ENCODE data around the gene EPC1. TPM values are rescaled to one million over a fixed set of nuclear protein-coding genes. Genes with fewer than 3 reads are reported as not detected.

EPC1 gene
- total RNA-seq, 2 donors from 2014 or later, result 31.9 to 39.2 TPM

DNA sequence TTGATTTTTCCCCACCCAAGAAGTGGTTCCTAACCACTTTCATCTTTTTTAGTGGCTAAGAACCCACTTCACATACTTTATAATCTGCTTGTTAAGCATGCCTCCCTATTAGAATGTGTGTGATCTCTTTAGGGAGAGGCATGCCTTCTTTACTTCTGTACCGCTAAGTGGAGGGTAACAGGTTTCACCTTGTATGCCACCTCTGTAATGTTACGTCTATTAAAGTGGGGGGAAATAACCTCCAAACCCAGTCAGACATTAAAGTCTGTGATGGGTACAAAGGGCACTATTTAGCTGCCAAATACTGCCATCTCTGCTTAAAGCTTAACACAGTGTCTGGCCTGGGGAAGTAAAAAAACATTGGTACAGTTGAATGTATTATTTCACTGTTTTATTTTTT, 51.9 kb downstream of the EPC1 start:
- H3K4me3 ChIP-seq, result no peak overlapping the region
- H3K27ac ChIP-seq, result no peak overlapping the region
- intact Hi-C loops (cut with DNase I), result no loop called here
- WGBS, 2 donors, result 48 to 62% methylated on average over 2 of the region's 2 CpGs
- H3K27me3 ChIP-seq, result no peaks in the 10 kb centered on the region
- no peaks in the 10 kb centered on the region for H3K9me3 ChIP-seq
- ATAC-seq, result no peak
- H3K36me3 ChIP-seq (replicated peaks in 1 of 2; ENCODE audit: insufficient read depth in 1 of 2, low read depth in 2 of 2), result peaks cover 7 to 9% of the 10 kb centered on the region in 2 donors
- DNase-seq, result no peak
- TF ChIP-seq, protein P1, sequence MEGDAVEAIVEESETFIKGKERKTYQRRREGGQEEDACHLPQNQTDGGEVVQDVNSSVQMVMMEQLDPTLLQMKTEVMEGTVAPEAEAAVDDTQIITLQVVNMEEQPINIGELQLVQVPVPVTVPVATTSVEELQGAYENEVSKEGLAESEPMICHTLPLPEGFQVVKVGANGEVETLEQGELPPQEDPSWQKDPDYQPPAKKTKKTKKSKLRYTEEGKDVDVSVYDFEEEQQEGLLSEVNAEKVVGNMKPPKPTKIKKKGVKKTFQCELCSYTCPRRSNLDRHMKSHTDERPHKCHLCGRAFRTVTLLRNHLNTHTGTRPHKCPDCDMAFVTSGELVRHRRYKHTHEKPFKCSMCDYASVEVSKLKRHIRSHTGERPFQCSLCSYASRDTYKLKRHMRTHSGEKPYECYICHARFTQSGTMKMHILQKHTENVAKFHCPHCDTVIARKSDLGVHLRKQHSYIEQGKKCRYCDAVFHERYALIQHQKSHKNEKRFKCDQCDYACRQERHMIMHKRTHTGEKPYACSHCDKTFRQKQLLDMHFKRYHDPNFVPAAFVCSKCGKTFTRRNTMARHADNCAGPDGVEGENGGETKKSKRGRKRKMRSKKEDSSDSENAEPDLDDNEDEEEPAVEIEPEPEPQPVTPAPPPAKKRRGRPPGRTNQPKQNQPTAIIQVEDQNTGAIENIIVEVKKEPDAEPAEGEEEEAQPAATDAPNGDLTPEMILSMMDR (IDR thresholded peaks at IDR 0.05), result no peak
- TF ChIP-seq POLR2A (IDR thresholded peaks at IDR 0.05), result no peak
- peaks cover 15% of the 10 kb centered on the region for H3K4me1 ChIP-seq

DNA sequence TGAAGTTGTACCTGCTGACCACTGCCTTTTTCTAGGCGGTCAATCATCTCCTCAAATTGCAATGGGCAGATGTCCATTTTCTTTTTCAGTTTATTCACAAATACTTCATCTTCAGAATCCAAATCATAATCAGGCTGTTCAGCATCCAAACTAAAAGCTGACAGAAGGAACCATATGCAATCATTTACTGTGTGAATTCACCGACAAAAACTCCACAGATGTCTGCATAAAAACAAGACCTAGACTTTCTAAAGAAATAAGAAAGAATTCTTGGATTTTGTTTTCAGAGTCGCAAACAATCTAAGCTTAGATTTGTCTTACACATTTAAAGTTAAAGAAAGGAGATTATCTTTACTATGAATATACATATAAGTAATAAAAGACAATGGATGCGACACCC, 53.4 kb downstream of the EPC1 start:
- TF ChIP-seq, protein P1 (IDR thresholded peaks at IDR 0.05), result no peak
- TF ChIP-seq POLR2A (IDR thresholded peaks at IDR 0.05), result no peak
- Histone ChIP-seq H3K36me3 (replicated peaks in 1 of 2; ENCODE audit: insufficient read depth in 1 of 2, low read depth in 2 of 2) (peaks cover 7 to 15% of the 10 kb centered on the region in 2 donors), H3K4me3 (no peak overlapping the region), H3K27me3 (no peaks in the 10 kb centered on the region), H3K9me3 (no peaks in the 10 kb centered on the region), H3K4me1 (peaks cover 15% of the 10 kb centered on the region), H3K27ac (no peak overlapping the region)
- intact Hi-C loops (cut with DNase I), result no loop called here
- no peak for DNase-seq
- 91% methylated on average over 4 of the region's 4 CpGs for WGBS, 2 donors
- no peak for ATAC-seq

DNA sequence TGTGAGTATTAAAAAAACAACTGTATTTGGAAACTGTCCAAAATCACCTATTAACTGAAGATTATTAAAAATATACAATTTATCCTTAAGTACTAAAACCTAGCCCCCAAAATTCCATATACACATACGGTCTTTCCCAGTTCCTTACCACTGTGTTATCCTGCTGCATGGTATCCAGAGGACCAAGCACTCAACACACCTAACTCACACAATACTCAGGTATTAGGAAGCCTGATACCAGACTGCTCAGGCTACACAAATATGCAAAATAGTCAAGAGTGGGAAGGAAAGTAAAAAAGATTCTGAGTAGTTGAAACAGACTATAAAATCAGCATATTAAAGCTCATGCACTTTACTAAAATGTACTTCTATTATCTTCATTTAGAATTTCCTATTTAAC, 67.2 kb downstream of the EPC1 start:
- H3K27ac ChIP-seq, result no peak overlapping the region
- H3K36me3 ChIP-seq (replicated peaks in 1 of 2; ENCODE audit: insufficient read depth in 1 of 2, low read depth in 2 of 2), result peaks cover 7 to 12% of the 10 kb centered on the region in 2 donors
- no peak overlapping the region for H3K4me3 ChIP-seq
- TF ChIP-seq POLR2A (IDR thresholded peaks at IDR 0.05), result no peak
- TF ChIP-seq, protein P1 (IDR thresholded peaks at IDR 0.05), result no peak
- intact Hi-C loops (cut with DNase I), result no loop called here
- H3K9me3 ChIP-seq, result no peaks in the 10 kb centered on the region
- H3K4me1 ChIP-seq, result no peaks in the 10 kb centered on the region
- DNase-seq, result no peak
- 93 to 96% methylated on average over 1 of the region's 1 CpG for WGBS, 2 donors
- no peak for ATAC-seq
- no peaks in the 10 kb centered on the region for H3K27me3 ChIP-seq

DNA sequence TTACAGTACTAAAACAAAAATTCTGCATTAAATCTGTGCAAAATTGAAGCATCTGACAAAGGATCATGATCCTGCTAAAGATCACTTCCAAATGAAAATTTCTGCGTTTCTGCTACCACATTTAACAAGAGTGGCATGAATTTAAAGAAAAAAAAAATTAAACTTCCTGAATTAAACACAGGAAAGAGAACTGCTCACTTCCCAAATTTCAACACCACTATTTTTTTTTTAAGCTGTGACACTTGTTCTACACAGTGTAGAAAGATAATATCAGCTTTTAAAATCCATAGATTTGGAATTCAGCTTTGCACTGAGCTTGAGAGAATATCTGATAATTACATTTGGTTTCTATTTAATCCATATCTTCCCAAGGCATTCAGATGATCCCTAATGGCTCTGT, 73.6 kb downstream of the EPC1 start:
- Histone ChIP-seq H3K36me3 (replicated peaks in 1 of 2; ENCODE audit: insufficient read depth in 1 of 2, low read depth in 2 of 2) (peaks cover 6 to 17% of the 10 kb centered on the region in 2 donors), H3K27ac (no peak overlapping the region), H3K4me1 (peaks cover 12% of the 10 kb centered on the region), H3K27me3 (no peaks in the 10 kb centered on the region), H3K9me3 (no peaks in the 10 kb centered on the region), H3K4me3 (no peak overlapping the region)
- TF ChIP-seq, protein P1 (IDR thresholded peaks at IDR 0.05), result no peak
- TF ChIP-seq POLR2A (IDR thresholded peaks at IDR 0.05), result no peak
- intact Hi-C loops (cut with DNase I), result no loop called here
- DNase-seq (no peak), ATAC-seq (no peak)
- WGBS, 2 donors, result 64 to 83% methylated on average over 1 of the region's 1 CpG

DNA sequence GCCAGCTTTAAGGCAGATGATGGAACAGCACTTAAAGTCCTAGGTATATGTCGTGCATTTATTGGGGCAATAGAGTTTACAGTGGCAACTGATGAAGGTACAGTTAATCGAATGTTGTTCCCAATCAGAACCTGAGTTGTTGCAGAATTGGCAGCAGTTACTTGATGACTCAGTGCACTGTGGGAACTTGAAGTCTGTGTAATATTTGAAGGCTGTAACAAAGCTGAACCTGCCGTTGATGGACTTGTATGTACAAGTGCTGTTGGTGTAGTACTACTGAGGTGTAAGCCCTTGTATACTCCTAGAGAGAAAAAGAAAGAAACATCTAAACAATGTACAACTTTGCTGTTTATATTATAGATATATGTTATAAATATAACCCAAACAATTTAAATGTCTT, 75.3 kb downstream of the EPC1 start:
- peaks cover 12% of the 10 kb centered on the region for H3K4me1 ChIP-seq
- TF ChIP-seq POLR2A (IDR thresholded peaks at IDR 0.05), result no peak
- TF ChIP-seq, protein P1 (IDR thresholded peaks at IDR 0.05), result no peak
- DNase-seq, result peak in 2 of 4 donors; percentile 51 to 53
- intact Hi-C loops (cut with DNase I), result no loop called here
- no peaks in the 10 kb centered on the region for H3K9me3 ChIP-seq
- peaks cover 6 to 19% of the 10 kb centered on the region in 2 donors for H3K36me3 ChIP-seq (replicated peaks in 1 of 2; ENCODE audit: insufficient read depth in 1 of 2, low read depth in 2 of 2)
- no peak overlapping the region for H3K27ac ChIP-seq
- H3K4me3 ChIP-seq, result no peak overlapping the region
- peak; percentile 45 for ATAC-seq
- no peaks in the 10 kb centered on the region for H3K27me3 ChIP-seq
- WGBS, 2 donors, result 40 to 59% methylated on average over 3 of the region's 3 CpGs

Measured in body of pancreas (tissue), 4 donors.